Loucy (cell line): ENCODE data around the gene LGALS1.

Source experiments
- H2AFZ ChIP-seq: fragments of 200-600 bp; sonication (generic); 2 replicates; pipeline ENCODE4 v1.6.0; 2016; ENCODE audit warnings: antibody characterized with exemption, mild to moderate bottlenecking, low read length, moderate library complexity
- H3F3A ChIP-seq: fragments of 200-600 bp; 2 replicates; pipeline ENCODE4 v1.6.0; 2016; ENCODE audit warnings: antibody characterized with exemption, low read depth, mild to moderate bottlenecking
- H3K27me3 ChIP-seq: fragments of 200-600 bp; sonication (generic); 2 replicates; pipeline ENCODE4 v1.6.1; 2014; ENCODE audit warnings: low read length, mild to moderate bottlenecking; ENCODE audit not compliant: insufficient read depth, poor library complexity, severe bottlenecking
- H3K36me3 ChIP-seq: fragments of 200-600 bp; sonication (generic); 2 replicates; pipeline ENCODE4 v1.6.1; 2016; ENCODE audit warnings: low read length; ENCODE audit not compliant: insufficient read depth
- H3K4me1 ChIP-seq: fragments of 200-600 bp; sonication (generic); 2 replicates; pipeline ENCODE4 v1.5.1; 2014; ENCODE audit warnings: low read length, mild to moderate bottlenecking; ENCODE audit not compliant: insufficient read depth, poor library complexity, severe bottlenecking
- H3K4me2 ChIP-seq: fragments of 200-600 bp; sonication (generic); 2 replicates; pipeline ENCODE4 v1.6.0; 2014; ENCODE audit warnings: antibody characterized with exemption, low read length, low read depth, mild to moderate bottlenecking; ENCODE audit not compliant: poor library complexity, severe bottlenecking
- H3K4me3 ChIP-seq: fragments of 200-600 bp; sonication (generic); 2 replicates; pipeline ENCODE4 v1.5.1; 2014; ENCODE audit warnings: low read length, mild to moderate bottlenecking, mixed read lengths; ENCODE audit not compliant: poor library complexity, severe bottlenecking
- H3K79me2 ChIP-seq: fragments of 200-600 bp; sonication (generic); 2 replicates; pipeline ENCODE4 v1.6.1; 2014; ENCODE audit warnings: low read length; ENCODE audit not compliant: insufficient read depth
- H3K9ac ChIP-seq: fragments of 200-600 bp; sonication (generic); 2 replicates; pipeline ENCODE4 v1.6.0; 2014; ENCODE audit warnings: mild to moderate bottlenecking, low read depth, low read length, moderate library complexity; ENCODE audit not compliant: poor library complexity, severe bottlenecking
- H3K9me2 ChIP-seq: fragments of 200-600 bp; sonication (generic); replicated peaks from 2 replicates; pipeline ENCODE4 v1.6.1; 2016; ENCODE audit warnings: low read depth, low read length, mixed read lengths
- H3K9me3 ChIP-seq: fragments of 200-600 bp; sonication (generic); 2 replicates; pipeline ENCODE4 v1.6.1; 2014; ENCODE audit warnings: mild to moderate bottlenecking, antibody characterized with exemption, low read length, low read depth; ENCODE audit not compliant: insufficient read depth
- H4K20me1 ChIP-seq: fragments of 200-600 bp; sonication (generic); 2 replicates; pipeline ENCODE4 v1.6.0; 2014; ENCODE audit warnings: antibody characterized with exemption, low read length, mild to moderate bottlenecking; ENCODE audit not compliant: insufficient read depth, poor library complexity, severe bottlenecking
- EZH2phosphoT487 ChIP-seq: fragments of 200-600 bp; IDR thresholded peaks from 2 replicates; pipeline ENCODE4 v1.6.1; 2018; ENCODE audit warnings: antibody characterized with exemption, mild to moderate bottlenecking, moderate library complexity, borderline replicate concordance
- TF ChIP-seq, protein P1 (sequence below): fragments of 200-600 bp; sonication (generic); conservative IDR thresholded peaks from 2 replicates; pipeline ENCODE4 v1.5.1; 2014; ENCODE audit warnings: mild to moderate bottlenecking, antibody characterized with exemption, low read length

LGALS1 gene

DNA sequence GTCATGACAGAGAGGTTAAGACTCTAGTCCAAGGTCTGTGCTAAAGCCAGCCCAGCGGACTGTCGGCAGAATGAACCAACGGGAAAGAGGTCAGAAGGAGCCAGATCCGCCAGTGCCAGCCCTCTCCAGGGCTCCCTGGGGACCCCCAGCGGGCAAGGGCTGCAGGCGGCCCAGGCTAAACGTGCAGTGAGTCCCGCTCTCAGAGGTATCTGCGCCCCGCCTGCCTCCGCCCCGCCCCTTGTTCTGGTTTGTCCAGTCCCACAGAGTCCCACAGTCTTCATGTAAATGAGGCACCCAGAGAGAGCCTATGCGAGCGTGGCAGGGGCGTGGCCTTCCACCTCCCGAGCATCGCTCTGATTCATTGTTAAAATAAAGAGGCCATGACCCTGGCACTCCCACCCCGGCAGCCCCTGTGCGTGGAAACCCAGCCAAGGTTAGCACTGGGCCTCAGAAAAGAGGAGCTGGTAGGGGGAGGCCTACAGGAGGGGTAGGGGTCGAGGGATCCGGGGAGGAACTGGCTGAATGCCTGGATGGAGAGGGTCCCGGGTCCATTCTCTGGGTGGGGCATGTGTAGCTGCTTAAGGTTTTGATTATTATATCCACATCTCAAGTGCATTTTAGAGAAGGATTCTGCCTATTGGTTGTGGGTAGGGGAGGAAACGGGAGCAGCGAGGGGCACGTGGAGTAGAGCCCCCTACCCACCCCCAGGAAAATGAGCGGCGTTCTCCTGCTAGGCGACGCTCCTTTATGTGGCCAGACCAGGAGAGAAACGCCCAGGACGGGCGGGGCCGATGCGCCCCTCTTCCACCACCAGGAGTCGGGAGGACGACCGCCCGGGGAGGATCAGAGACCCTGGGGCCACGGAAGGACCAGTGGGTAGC, 21.5 kb downstream of the LGALS1 start, which contains the start of gene TRIOBP:
Gene TRIOBP, plus strand, starts transcription at position 392 of the 881 bp plus-strand sequence. CDS start 4,318 bp downstream, outside the sequence.
- H3K79me2 ChIP-seq: no peaks in the 10 kb centered on the region
- H2AFZ ChIP-seq: no peak within 1 kb of the TSS
- H3K4me1 ChIP-seq: peaks cover 13% of the 10 kb centered on the region
- peak within 1 kb of the TSS; percentile 67 for H3K4me2 ChIP-seq
- peak within 1 kb of the TSS; percentile 67 for H3K4me3 ChIP-seq
- no peak for TF ChIP-seq EZH2phosphoT487
- TF ChIP-seq, protein P1, sequence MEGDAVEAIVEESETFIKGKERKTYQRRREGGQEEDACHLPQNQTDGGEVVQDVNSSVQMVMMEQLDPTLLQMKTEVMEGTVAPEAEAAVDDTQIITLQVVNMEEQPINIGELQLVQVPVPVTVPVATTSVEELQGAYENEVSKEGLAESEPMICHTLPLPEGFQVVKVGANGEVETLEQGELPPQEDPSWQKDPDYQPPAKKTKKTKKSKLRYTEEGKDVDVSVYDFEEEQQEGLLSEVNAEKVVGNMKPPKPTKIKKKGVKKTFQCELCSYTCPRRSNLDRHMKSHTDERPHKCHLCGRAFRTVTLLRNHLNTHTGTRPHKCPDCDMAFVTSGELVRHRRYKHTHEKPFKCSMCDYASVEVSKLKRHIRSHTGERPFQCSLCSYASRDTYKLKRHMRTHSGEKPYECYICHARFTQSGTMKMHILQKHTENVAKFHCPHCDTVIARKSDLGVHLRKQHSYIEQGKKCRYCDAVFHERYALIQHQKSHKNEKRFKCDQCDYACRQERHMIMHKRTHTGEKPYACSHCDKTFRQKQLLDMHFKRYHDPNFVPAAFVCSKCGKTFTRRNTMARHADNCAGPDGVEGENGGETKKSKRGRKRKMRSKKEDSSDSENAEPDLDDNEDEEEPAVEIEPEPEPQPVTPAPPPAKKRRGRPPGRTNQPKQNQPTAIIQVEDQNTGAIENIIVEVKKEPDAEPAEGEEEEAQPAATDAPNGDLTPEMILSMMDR: peak; percentile 51; the same call in 1 of the 2 replicates
- peaks cover 14% of the 10 kb centered on the region; the same call in 1 of the 2 replicates for H3K36me3 ChIP-seq
- H3K9ac ChIP-seq: no peak within 1 kb of the TSS
- no peaks in the 10 kb centered on the region for H3K9me2 ChIP-seq
- no peaks in the 10 kb centered on the region for H3K9me3 ChIP-seq
- no peaks in the 10 kb centered on the region for H3K27me3 ChIP-seq
- no peaks in the 10 kb centered on the region for H4K20me1 ChIP-seq
- H3F3A ChIP-seq: no peaks in the 10 kb centered on the region

DNA sequence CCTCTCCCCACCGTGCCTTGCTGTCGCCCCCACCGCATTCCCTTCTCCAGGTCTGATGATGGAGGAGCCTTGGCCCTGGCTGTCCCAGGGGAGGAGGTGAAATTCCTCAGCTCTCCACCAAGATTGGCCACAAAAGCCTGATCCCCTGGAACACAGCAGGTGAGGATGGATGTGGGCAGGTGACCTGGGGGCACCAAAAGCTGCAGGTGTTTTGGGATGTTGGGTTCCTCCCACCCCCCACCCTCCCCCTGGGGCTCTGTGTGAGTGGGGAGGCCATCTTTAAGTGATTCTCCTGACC, 22.1 kb downstream of the LGALS1 start:
- Histone ChIP-seq H3K4me3 (peak overlapping the region; percentile 67), H3K4me2 (peak overlapping the region; percentile 67), H3K27me3 (no peaks in the 10 kb centered on the region), H3K79me2 (no peaks in the 10 kb centered on the region), H3K9ac (no peak overlapping the region), H3F3A (no peaks in the 10 kb centered on the region), H3K4me1 (peaks cover 13% of the 10 kb centered on the region), H3K36me3 (peaks cover 11% of the 10 kb centered on the region; the same call in 1 of the 2 replicates), H4K20me1 (no peaks in the 10 kb centered on the region), H2AFZ (no peak overlapping the region), H3K9me2 (no peaks in the 10 kb centered on the region), H3K9me3 (no peaks in the 10 kb centered on the region)
- TF ChIP-seq, protein P1: no peak
- TF ChIP-seq EZH2phosphoT487: no peak

DNA sequence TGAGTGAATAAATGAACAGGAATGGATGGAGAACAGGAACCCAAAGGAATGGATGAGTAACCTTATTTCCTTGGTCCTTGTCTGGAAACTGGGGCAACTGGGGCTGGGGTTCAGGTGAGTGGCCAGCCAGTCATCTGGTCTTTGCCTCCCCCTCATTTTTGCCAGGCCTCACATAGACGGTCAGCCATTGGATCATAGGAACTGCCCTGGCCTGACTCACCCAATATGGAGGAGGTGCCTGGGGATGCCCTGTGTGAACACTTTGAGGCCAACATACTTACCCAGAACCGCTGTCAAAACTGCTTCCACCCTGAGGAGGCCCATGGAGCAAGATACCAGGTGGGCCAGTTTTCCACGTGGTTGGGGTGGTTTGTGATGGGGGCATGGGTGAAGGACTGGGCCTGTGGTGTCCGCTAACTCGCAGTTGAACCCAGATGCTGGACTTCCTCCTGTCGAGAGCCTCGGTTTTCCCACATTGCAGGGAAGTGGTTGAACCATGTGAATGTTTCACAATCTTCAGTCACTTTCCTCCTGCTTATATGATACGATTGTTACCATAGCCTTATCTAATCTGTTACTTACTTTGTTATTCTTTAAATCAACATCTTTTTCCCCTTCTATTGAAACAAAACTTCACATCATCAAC, 25.8 kb downstream of the LGALS1 start:
- no peaks in the 10 kb centered on the region for H3K79me2 ChIP-seq
- no peaks in the 10 kb centered on the region for H4K20me1 ChIP-seq
- H3K4me2 ChIP-seq: no peak overlapping the region
- H3K36me3 ChIP-seq: no peaks in the 10 kb centered on the region
- no peaks in the 10 kb centered on the region for H3K9me2 ChIP-seq
- H3F3A ChIP-seq: no peaks in the 10 kb centered on the region
- no peak overlapping the region for H2AFZ ChIP-seq
- TF ChIP-seq, protein P1: no peak
- no peak for TF ChIP-seq EZH2phosphoT487
- H3K9me3 ChIP-seq: no peaks in the 10 kb centered on the region
- no peak overlapping the region for H3K4me3 ChIP-seq
- H3K4me1 ChIP-seq: peaks cover 3% of the 10 kb centered on the region
- H3K27me3 ChIP-seq: no peaks in the 10 kb centered on the region
- no peak overlapping the region for H3K9ac ChIP-seq
